Measurements from ENCODE around the gene GSTP1.

- no peak for TF ChIP-seq POLR2A (IDR thresholded peaks at IDR 0.05)
- TF ChIP-seq, protein P1, sequence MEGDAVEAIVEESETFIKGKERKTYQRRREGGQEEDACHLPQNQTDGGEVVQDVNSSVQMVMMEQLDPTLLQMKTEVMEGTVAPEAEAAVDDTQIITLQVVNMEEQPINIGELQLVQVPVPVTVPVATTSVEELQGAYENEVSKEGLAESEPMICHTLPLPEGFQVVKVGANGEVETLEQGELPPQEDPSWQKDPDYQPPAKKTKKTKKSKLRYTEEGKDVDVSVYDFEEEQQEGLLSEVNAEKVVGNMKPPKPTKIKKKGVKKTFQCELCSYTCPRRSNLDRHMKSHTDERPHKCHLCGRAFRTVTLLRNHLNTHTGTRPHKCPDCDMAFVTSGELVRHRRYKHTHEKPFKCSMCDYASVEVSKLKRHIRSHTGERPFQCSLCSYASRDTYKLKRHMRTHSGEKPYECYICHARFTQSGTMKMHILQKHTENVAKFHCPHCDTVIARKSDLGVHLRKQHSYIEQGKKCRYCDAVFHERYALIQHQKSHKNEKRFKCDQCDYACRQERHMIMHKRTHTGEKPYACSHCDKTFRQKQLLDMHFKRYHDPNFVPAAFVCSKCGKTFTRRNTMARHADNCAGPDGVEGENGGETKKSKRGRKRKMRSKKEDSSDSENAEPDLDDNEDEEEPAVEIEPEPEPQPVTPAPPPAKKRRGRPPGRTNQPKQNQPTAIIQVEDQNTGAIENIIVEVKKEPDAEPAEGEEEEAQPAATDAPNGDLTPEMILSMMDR (IDR thresholded peaks at IDR 0.05) = no peak
Observed at GRCh38 chr11:67611165-67611564, 27.6 kb downstream of the GSTP1 start.

Measured in testis (tissue), 2 donors.